Measurements from ENCODE around the gene IDH3G.

Gene IDH3G

GRCh38 chrX:153814591-153815315, 20.6 kb upstream of the IDH3G start:
- H3K36me3 ChIP-seq (ENCODE audit: insufficient read depth, low read length), result no peaks in the 10 kb centered on the region
- no peaks in the 10 kb centered on the region for H3K4me1 ChIP-seq (ENCODE audit: insufficient read depth, low read length, severe bottlenecking)
- H3K4me3 ChIP-seq (ENCODE audit: low read depth, low read length, poor library complexity, severe bottlenecking), result no peak overlapping the region
- H3K27me3 ChIP-seq (ENCODE audit: insufficient read depth, low read length), result no peaks in the 10 kb centered on the region
- H3F3A ChIP-seq (ENCODE audit: insufficient read depth, low read length), result no peaks in the 10 kb centered on the region
- H3K4me2 ChIP-seq (ENCODE audit: low read length), result no peak overlapping the region
- TF ChIP-seq EZH2 (IDR thresholded peaks at IDR 0.05; ENCODE audit: borderline replicate concordance, low read length), result no peak
- TF ChIP-seq CTCF (IDR thresholded peaks at IDR 0.05; ENCODE audit: low read length), result no peak
- no peaks in the 10 kb centered on the region for H3K9me2 ChIP-seq (ENCODE audit: low read depth, low read length)
- no peaks in the 10 kb centered on the region for H4K20me1 ChIP-seq (ENCODE audit: insufficient read depth, low read length)
- H2AFZ ChIP-seq (ENCODE audit: low read length), result no peak overlapping the region
- no peaks in the 10 kb centered on the region for H3K79me2 ChIP-seq (ENCODE audit: insufficient read depth, low read length)
- H3K9ac ChIP-seq (ENCODE audit: low read length), result no peak overlapping the region
- no peak overlapping the region for H3K27ac ChIP-seq (ENCODE audit: low read depth, low read length, poor library complexity, severe bottlenecking)
- no peaks in the 10 kb centered on the region for H3K9me3 ChIP-seq (ENCODE audit: low read length)

- no peak overlapping the region for H3K4me2 ChIP-seq (ENCODE audit: low read length)
- H3K4me1 ChIP-seq (ENCODE audit: insufficient read depth, low read length, severe bottlenecking), result no peaks in the 10 kb centered on the region
- TF ChIP-seq CTCF (IDR thresholded peaks at IDR 0.05; ENCODE audit: low read length) (no peak), EZH2 (IDR thresholded peaks at IDR 0.05; ENCODE audit: borderline replicate concordance, low read length) (no peak)
- H3K4me3 ChIP-seq (ENCODE audit: low read depth, low read length, poor library complexity, severe bottlenecking), result no peak overlapping the region
- H3K9me3 ChIP-seq (ENCODE audit: low read length), result no peaks in the 10 kb centered on the region
- H3K27me3 ChIP-seq (ENCODE audit: insufficient read depth, low read length), result no peaks in the 10 kb centered on the region
- no peaks in the 10 kb centered on the region for H3F3A ChIP-seq (ENCODE audit: insufficient read depth, low read length)
- H3K79me2 ChIP-seq (ENCODE audit: insufficient read depth, low read length), result no peaks in the 10 kb centered on the region
- no peaks in the 10 kb centered on the region for H3K9me2 ChIP-seq (ENCODE audit: low read depth, low read length)
- no peak overlapping the region for H2AFZ ChIP-seq (ENCODE audit: low read length)
- H3K36me3 ChIP-seq (ENCODE audit: insufficient read depth, low read length), result no peaks in the 10 kb centered on the region
- H3K27ac ChIP-seq (ENCODE audit: low read depth, low read length, poor library complexity, severe bottlenecking), result no peak overlapping the region
- no peaks in the 10 kb centered on the region for H4K20me1 ChIP-seq (ENCODE audit: insufficient read depth, low read length)
- H3K9ac ChIP-seq (ENCODE audit: low read length), result no peak overlapping the region
Observed at GRCh38 chrX:153813161-153813560, 19.0 kb upstream of the IDH3G start.

DNA sequence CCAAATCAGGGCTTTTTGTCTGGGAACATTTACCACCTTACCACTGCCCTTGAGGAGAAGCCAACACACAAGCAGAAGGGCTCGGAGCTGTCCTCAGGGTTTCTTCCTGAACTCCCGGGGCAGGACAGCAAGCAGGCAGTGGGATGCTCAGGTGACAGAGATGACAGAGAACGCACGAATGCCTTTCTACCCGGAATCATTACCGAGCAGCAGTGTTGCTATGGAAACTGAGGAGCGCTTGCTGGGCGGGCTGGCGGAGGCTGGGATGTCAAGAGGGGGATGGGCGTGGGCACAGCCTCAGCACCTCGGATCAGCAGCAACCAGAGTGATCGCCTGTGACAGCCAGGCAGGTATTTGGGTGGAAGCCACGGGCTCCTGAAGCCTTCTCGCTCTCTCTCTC, 18.0 kb upstream of the IDH3G start:
- Histone ChIP-seq H3K36me3 (ENCODE audit: insufficient read depth, low read length) (no peaks in the 10 kb centered on the region), H3K27me3 (ENCODE audit: insufficient read depth, low read length) (no peaks in the 10 kb centered on the region), H3K9me3 (ENCODE audit: low read length) (no peaks in the 10 kb centered on the region), H2AFZ (ENCODE audit: low read length) (no peak overlapping the region), H3K79me2 (ENCODE audit: insufficient read depth, low read length) (no peaks in the 10 kb centered on the region), H3K4me2 (ENCODE audit: low read length) (no peak overlapping the region), H4K20me1 (ENCODE audit: insufficient read depth, low read length) (no peaks in the 10 kb centered on the region), H3K4me1 (ENCODE audit: insufficient read depth, low read length, severe bottlenecking) (no peaks in the 10 kb centered on the region), H3K9ac (ENCODE audit: low read length) (no peak overlapping the region), H3F3A (ENCODE audit: insufficient read depth, low read length) (no peaks in the 10 kb centered on the region), H3K4me3 (ENCODE audit: low read depth, low read length, poor library complexity, severe bottlenecking) (no peak overlapping the region), H3K9me2 (ENCODE audit: low read depth, low read length) (no peaks in the 10 kb centered on the region), H3K27ac (ENCODE audit: low read depth, low read length, poor library complexity, severe bottlenecking) (no peak overlapping the region)
- TF ChIP-seq CTCF (IDR thresholded peaks at IDR 0.05; ENCODE audit: low read length) (no peak), EZH2 (IDR thresholded peaks at IDR 0.05; ENCODE audit: borderline replicate concordance, low read length) (no peak)

All from OCI-LY1 (cell line).